ENCODE results near the gene KLRG1.

KLRG1 gene

GRCh38 chr12:8980137-8980536 is 9.2 kb upstream of the KLRG1 start:
- TF ChIP-seq CTCF (IDR thresholded peaks at IDR 0.05; ENCODE audit: insufficient read depth, low read length) (no peak), GABPA (IDR thresholded peaks at IDR 0.05; ENCODE audit: low read depth) (no peak), SPI1 (IDR thresholded peaks at IDR 0.05; ENCODE audit: borderline replicate concordance, low read depth) (no peak), REST (IDR thresholded peaks at IDR 0.05; ENCODE audit: insufficient replicate concordance, low read depth) (no peak), POLR2AphosphoS5 (IDR thresholded peaks at IDR 0.05; ENCODE audit: low read depth) (no peak)
- no peak overlapping the region for H3K4me3 ChIP-seq (replicated peaks; ENCODE audit: insufficient read depth, low read length)
- no peaks in the 10 kb centered on the region for H3K27me3 ChIP-seq (ENCODE audit: insufficient read depth, poor library complexity, severe bottlenecking)
- no peak for DNase-seq (ENCODE audit: low read depth in 1 of 2, low spot score in 1 of 2)
- no peak overlapping the region for H3K27ac ChIP-seq (replicated peaks)

- Histone ChIP-seq H3K4me3 (replicated peaks; ENCODE audit: insufficient read depth, low read length) (no peak overlapping the region), H3K27ac (replicated peaks) (no peak overlapping the region), H3K27me3 (ENCODE audit: insufficient read depth, poor library complexity, severe bottlenecking) (no peaks in the 10 kb centered on the region)
- no peak for TF ChIP-seq REST (IDR thresholded peaks at IDR 0.05; ENCODE audit: insufficient replicate concordance, low read depth)
- no peak for TF ChIP-seq POLR2AphosphoS5 (IDR thresholded peaks at IDR 0.05; ENCODE audit: low read depth)
- no peak for TF ChIP-seq GABPA (IDR thresholded peaks at IDR 0.05; ENCODE audit: low read depth)
- no peak for TF ChIP-seq CTCF (IDR thresholded peaks at IDR 0.05; ENCODE audit: insufficient read depth, low read length)
- no peak for TF ChIP-seq SPI1 (IDR thresholded peaks at IDR 0.05; ENCODE audit: borderline replicate concordance, low read depth)
- DNase-seq (ENCODE audit: low read depth in 1 of 2, low spot score in 1 of 2): peak in 1 of 2 experiments; percentile 13
Observed at GRCh38 chr12:8985213-8985754, 4.1 kb upstream of the KLRG1 start.

- no peak overlapping the region; the same call in 1 of the 2 replicates for H3K27ac ChIP-seq (replicated peaks)
- H3K4me3 ChIP-seq (replicated peaks; ENCODE audit: insufficient read depth, low read length): no peak overlapping the region
- no peaks in the 10 kb centered on the region for H3K27me3 ChIP-seq (ENCODE audit: insufficient read depth, poor library complexity, severe bottlenecking)
- TF ChIP-seq REST (IDR thresholded peaks at IDR 0.05; ENCODE audit: insufficient replicate concordance, low read depth): no peak
- no peak for TF ChIP-seq POLR2AphosphoS5 (IDR thresholded peaks at IDR 0.05; ENCODE audit: low read depth)
- TF ChIP-seq SPI1 (IDR thresholded peaks at IDR 0.05; ENCODE audit: borderline replicate concordance, low read depth): no peak
- TF ChIP-seq GABPA (IDR thresholded peaks at IDR 0.05; ENCODE audit: low read depth): no peak
- TF ChIP-seq CTCF (IDR thresholded peaks at IDR 0.05; ENCODE audit: insufficient read depth, low read length): no peak
- no peak for DNase-seq (ENCODE audit: low read depth in 1 of 2, low spot score in 1 of 2)
Observed at GRCh38 chr12:8987163-8987562, 2.2 kb upstream of the KLRG1 start.
